Mesenchymal stem cell (in vitro differentiated cells and primary cell): ENCODE results near the gene MYOCOS. TPM values are rescaled to one million over a fixed set of nuclear protein-coding genes. Genes with fewer than 3 reads are reported as not detected.

Experiments
- DNase-seq: peaks from one replicate; pipeline ENCODE4 v3.0.0-alpha.2; 2013
- H2AFZ ChIP-seq: one replicate; pipeline ENCODE4 v1.6.1; 2013; ENCODE audit warnings: low read depth, mild to moderate bottlenecking, control low read depth, inconsistent platforms, low read length, moderate library complexity
- H2AK5ac ChIP-seq: 2 replicates; pipeline ENCODE4 v1.6.1; 2013; ENCODE audit warnings: low read length, moderate library complexity, mild to moderate bottlenecking, inconsistent platforms; ENCODE audit not compliant: severe bottlenecking
- H2BK120ac ChIP-seq: one replicate; pipeline ENCODE4 v1.6.1; 2013; ENCODE audit warnings: low read depth, mild to moderate bottlenecking, inconsistent platforms, low read length, moderate library complexity
- H2BK12ac ChIP-seq, 2 experiments: one replicate each; pipeline ENCODE4 v1.6.1; 2013; ENCODE audit warnings: inconsistent platforms in 2 of 2, low read length in 2 of 2, mild to moderate bottlenecking in 2 of 2, moderate library complexity in 2 of 2, control low read depth in 1 of 2
- H2BK15ac ChIP-seq: one replicate; pipeline ENCODE4 v1.6.1; 2013; ENCODE audit warnings: mild to moderate bottlenecking, low read depth, inconsistent platforms; ENCODE audit not compliant: poor library complexity, severe bottlenecking
- H2BK5ac ChIP-seq: 2 replicates; pipeline ENCODE4 v1.6.1; 2013; ENCODE audit warnings: low read depth, mild to moderate bottlenecking, low read length, control low read depth, inconsistent platforms; ENCODE audit not compliant: poor library complexity, severe bottlenecking
- H3K14ac ChIP-seq, 2 experiments: one replicate each; pipeline ENCODE4 v1.6.1; 2013; ENCODE audit warnings: inconsistent platforms in 2 of 2, low read length in 2 of 2, control low read depth in 1 of 2, mild to moderate bottlenecking in 1 of 2, moderate library complexity in 1 of 2
- H3K18ac ChIP-seq, 2 experiments: one replicate each; pipeline ENCODE4 v1.6.1; 2013; ENCODE audit warnings: inconsistent platforms in 2 of 2, low read length in 2 of 2, control low read depth in 1 of 2, low read depth in 1 of 2, mild to moderate bottlenecking in 1 of 2
- H3K23ac ChIP-seq, 2 experiments: one replicate each; pipeline ENCODE4 v1.6.1; 2013; ENCODE audit warnings: inconsistent platforms in 2 of 2, low read length in 2 of 2, mild to moderate bottlenecking in 2 of 2, moderate library complexity in 2 of 2, control low read depth in 1 of 2
- H3K27ac ChIP-seq: 2 replicates; pipeline ENCODE4 v1.5.1; 2013; ENCODE audit warnings: mild to moderate bottlenecking, moderate library complexity, low read length, control low read depth, inconsistent platforms; ENCODE audit not compliant: poor library complexity, severe bottlenecking
- H3K27me3 ChIP-seq, 2 experiments: 2 replicates each; pipeline versions ENCODE4 v1.6.1 to v1.7.0; 2013; ENCODE audit warnings: low read length in 2 of 2, mild to moderate bottlenecking in 2 of 2, moderate library complexity in 2 of 2, control low read depth in 1 of 2, inconsistent platforms in 1 of 2; ENCODE audit not compliant: control insufficient read depth in 1 of 2, insufficient read depth in 1 of 2
- H3K36me3 ChIP-seq, 2 experiments: 2 replicates each; pipeline versions ENCODE4 v1.6.1 to v1.7.0; 2013; ENCODE audit warnings: low read length in 2 of 2, control low read depth in 1 of 2, inconsistent platforms in 1 of 2, low read depth in 1 of 2, mild to moderate bottlenecking in 1 of 2; ENCODE audit not compliant: insufficient read depth in 2 of 2, control insufficient read depth in 1 of 2
- H3K4ac ChIP-seq, 2 experiments: one replicate each; pipeline ENCODE4 v1.6.1; 2013; ENCODE audit warnings: inconsistent platforms in 2 of 2, low read length in 2 of 2, mild to moderate bottlenecking in 2 of 2, moderate library complexity in 2 of 2, control low read depth in 1 of 2, low read depth in 1 of 2
- H3K4me1 ChIP-seq: 2 replicates; pipeline ENCODE4 v1.6.1; 2013; ENCODE audit warnings: low read depth, low read length, control low read depth; ENCODE audit not compliant: control insufficient read depth, insufficient read depth
- H3K4me2 ChIP-seq: 2 replicates; pipeline ENCODE4 v1.6.1; 2013; ENCODE audit warnings: low read length, mild to moderate bottlenecking, inconsistent platforms; ENCODE audit not compliant: poor library complexity, severe bottlenecking
- H3K4me3 ChIP-seq, 2 experiments: 2 replicates each; pipeline versions ENCODE4 v1.5.1 to v1.7.0; 2013; ENCODE audit warnings: low read length in 2 of 2, mild to moderate bottlenecking in 2 of 2, control low read depth in 1 of 2, low read depth in 1 of 2; ENCODE audit not compliant: insufficient read depth in 1 of 2
- H3K79me1 ChIP-seq: replicated peaks from 2 replicates; pipeline ENCODE4 v1.6.1; 2013; ENCODE audit warnings: mild to moderate bottlenecking, control low read depth, low read length, inconsistent platforms; ENCODE audit not compliant: poor library complexity, severe bottlenecking
- H3K9ac ChIP-seq: 2 replicates; pipeline ENCODE4 v1.7.0; 2013; ENCODE audit warnings: mild to moderate bottlenecking, low read length, moderate library complexity
- H3K9me3 ChIP-seq: 2 replicates; pipeline ENCODE4 v1.7.0; 2013; ENCODE audit warnings: mild to moderate bottlenecking, low read length; ENCODE audit not compliant: control insufficient read depth
- H4K8ac ChIP-seq: one replicate; pipeline ENCODE4 v1.6.1; 2013; ENCODE audit warnings: inconsistent platforms, mild to moderate bottlenecking, low read length, moderate library complexity
- H4K91ac ChIP-seq: one replicate; pipeline ENCODE4 v1.6.1; 2013; ENCODE audit warnings: mild to moderate bottlenecking, low read length, inconsistent platforms
- WGBS: methylation state at CpG from one replicate; pipeline ENCODE4 v1.1.7; 2013; ENCODE audit warnings: mixed read lengths; 5-methylcytosine and 5-hydroxymethylcytosine counted together
- polyA plus RNA-seq, 2 experiments: library from polyadenylated mRNA; stranded (reverse); fragments of 200-250 nt; gene quantifications; one replicate each; pipeline ENCODE4 v1.2.3, GENCODE V29; 2013

Gene MYOCOS
- polyA plus RNA-seq (2013, experiment 1 of 2) = not detected
- polyA plus RNA-seq (2013, experiment 2 of 2) = not detected

DNA sequence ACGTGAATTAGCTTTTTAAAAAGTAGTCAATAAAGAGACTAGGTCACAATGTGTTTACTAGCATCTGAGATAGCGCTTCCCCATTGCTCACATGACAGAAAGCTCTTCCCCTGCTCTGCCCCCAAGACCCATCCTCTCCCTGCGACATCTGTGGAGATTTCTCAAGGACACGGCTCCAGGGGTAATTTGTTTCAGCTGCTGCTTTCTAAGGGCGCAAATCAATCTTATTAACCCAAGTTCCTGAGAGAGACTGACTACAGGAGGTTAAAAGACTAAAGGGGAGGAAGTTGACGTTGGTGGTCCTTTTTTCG is at the start of gene MYOCOS:
MYOCOS (plus strand) TSS at position 92 of the 311 bp plus-strand sequence. CDS start 1,641 bp downstream, outside the sequence.
- H3K4me1 ChIP-seq = no peaks in the 10 kb centered on the region
- H3K9ac ChIP-seq = no peak within 1 kb of the TSS
- no peak within 1 kb of the TSS for H4K91ac ChIP-seq
- no peak within 1 kb of the TSS for H2BK5ac ChIP-seq
- H3K4ac ChIP-seq = no peak within 1 kb of the TSS
- H3K23ac ChIP-seq = no peak within 1 kb of the TSS
- H2AFZ ChIP-seq = no peak within 1 kb of the TSS
- H3K18ac ChIP-seq = no peak within 1 kb of the TSS
- H4K8ac ChIP-seq = no peak within 1 kb of the TSS
- H2BK12ac ChIP-seq = no peak within 1 kb of the TSS
- H3K27me3 ChIP-seq = peaks cover 0 to 5% of the 10 kb centered on the region in 2 experiments
- no peak within 1 kb of the TSS for H3K4me2 ChIP-seq
- no peaks in the 10 kb centered on the region for H3K79me1 ChIP-seq
- no peak within 1 kb of the TSS for H3K14ac ChIP-seq
- no peak within 1 kb of the TSS for H2BK15ac ChIP-seq
- 80% methylated on average over 6 of the region's 7 CpGs for WGBS
- no peak within 1 kb of the TSS for H2BK120ac ChIP-seq
- DNase-seq = no peak
- no peak within 1 kb of the TSS for H2AK5ac ChIP-seq
- H3K9me3 ChIP-seq = no peaks in the 10 kb centered on the region
- H3K4me3 ChIP-seq = no peak within 1 kb of the TSS
- H3K36me3 ChIP-seq = no peaks in the 10 kb centered on the region
- no peak within 1 kb of the TSS for H3K27ac ChIP-seq

- no CpG with 5 or more reads among the region's 1 CpG for WGBS
- no peak overlapping the region for H2AFZ ChIP-seq
- no peak overlapping the region for H3K4me2 ChIP-seq
- H3K18ac ChIP-seq = no peak overlapping the region
- no peak overlapping the region for H2AK5ac ChIP-seq
- no peak overlapping the region for H4K91ac ChIP-seq
- H3K4me1 ChIP-seq = no peaks in the 10 kb centered on the region
- H3K79me1 ChIP-seq = peaks cover 19% of the 10 kb centered on the region
- H2BK5ac ChIP-seq = no peak overlapping the region
- H3K4ac ChIP-seq = no peak overlapping the region
- H3K4me3 ChIP-seq = no peak overlapping the region
- H4K8ac ChIP-seq = no peak overlapping the region
- no peaks in the 10 kb centered on the region for H3K9me3 ChIP-seq
- no peak overlapping the region for H3K14ac ChIP-seq
- H3K23ac ChIP-seq = no peak overlapping the region
- H2BK120ac ChIP-seq = no peak overlapping the region
- H3K27me3 ChIP-seq = no peaks in the 10 kb centered on the region
- H3K9ac ChIP-seq = no peak overlapping the region
- H2BK15ac ChIP-seq = no peak overlapping the region
- no peak overlapping the region for H3K27ac ChIP-seq
- peaks cover 20 to 93% of the 10 kb centered on the region in 2 experiments for H3K36me3 ChIP-seq
- H2BK12ac ChIP-seq = no peak overlapping the region
- no peak for DNase-seq
Observed at GRCh38 chr1:171576144-171576543, 45.9 kb upstream of the MYOCOS start.

DNA sequence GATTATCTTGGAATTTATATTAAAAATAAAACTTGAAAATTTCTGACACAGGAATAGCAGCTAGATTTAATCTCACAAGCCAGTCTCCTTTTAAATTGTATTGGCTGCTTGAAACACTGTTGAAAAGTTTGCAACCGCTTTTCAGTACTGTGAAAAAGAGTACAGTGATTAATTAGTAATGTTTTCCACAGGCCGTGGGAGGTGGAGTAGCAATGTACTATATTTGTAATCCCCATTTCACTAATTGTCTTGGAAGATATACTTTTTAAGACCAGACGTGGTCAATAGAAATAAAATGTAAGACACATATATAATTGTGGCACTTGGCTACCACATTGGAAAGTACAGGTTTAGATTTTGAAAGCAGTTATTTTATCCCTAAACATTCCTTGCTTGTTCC is 40.8 kb upstream of the MYOCOS start:
- H3K4me1 ChIP-seq = no peaks in the 10 kb centered on the region
- peaks cover 29 to 97% of the 10 kb centered on the region in 2 experiments for H3K36me3 ChIP-seq
- H3K14ac ChIP-seq = no peak overlapping the region
- no peak overlapping the region for H3K23ac ChIP-seq
- WGBS = 100% methylated on average over 1 of the region's 3 CpGs
- H2BK5ac ChIP-seq = no peak overlapping the region
- no peak overlapping the region for H3K4me2 ChIP-seq
- H2BK15ac ChIP-seq = no peak overlapping the region
- no peak overlapping the region for H3K4ac ChIP-seq
- no peak for DNase-seq
- no peak overlapping the region for H3K9ac ChIP-seq
- no peak overlapping the region for H2AFZ ChIP-seq
- no peak overlapping the region for H3K18ac ChIP-seq
- H3K79me1 ChIP-seq = peaks cover 24% of the 10 kb centered on the region
- no peak overlapping the region for H2AK5ac ChIP-seq
- H2BK120ac ChIP-seq = no peak overlapping the region
- no peak overlapping the region for H2BK12ac ChIP-seq
- no peaks in the 10 kb centered on the region for H3K27me3 ChIP-seq
- H4K91ac ChIP-seq = no peak overlapping the region
- no peak overlapping the region for H3K27ac ChIP-seq
- no peak overlapping the region for H3K4me3 ChIP-seq
- no peak overlapping the region for H4K8ac ChIP-seq
- no peaks in the 10 kb centered on the region for H3K9me3 ChIP-seq

- Histone ChIP-seq H3K4ac (no peak overlapping the region), H3K14ac (no peak overlapping the region), H3K4me3 (no peak overlapping the region), H3K9ac (no peak overlapping the region), H2BK5ac (no peak overlapping the region), H2BK15ac (no peak overlapping the region), H3K23ac (no peak overlapping the region), H4K91ac (no peak overlapping the region), H2AFZ (no peak overlapping the region), H3K9me3 (no peaks in the 10 kb centered on the region), H3K36me3 (peaks cover 26 to 93% of the 10 kb centered on the region in 2 experiments), H3K4me1 (no peaks in the 10 kb centered on the region), H3K18ac (no peak overlapping the region), H3K27me3 (no peaks in the 10 kb centered on the region), H3K27ac (no peak overlapping the region), H2AK5ac (no peak overlapping the region), H2BK120ac (no peak overlapping the region), H3K79me1 (peaks cover 23% of the 10 kb centered on the region), H4K8ac (no peak overlapping the region), H2BK12ac (no peak overlapping the region), H3K4me2 (no peak overlapping the region)
- no peak for DNase-seq
Observed at GRCh38 chr1:171581766-171582165, 40.3 kb upstream of the MYOCOS start.
